Pulmonary artery endothelial cell (primary cell): ENCODE results near the gene TRIM52. TPM values are rescaled to one million over a fixed set of nuclear protein-coding genes. Genes with fewer than 3 reads are reported as not detected.
"Not testable (repeated sequence)": the region's sequence is repeated elsewhere in the genome, so short reads cannot be mapped to it uniquely, and the experiment has no call there.

ENCODE experiments used
- DNase-seq: peaks from one replicate; pipeline ENCODE4 v3.0.0-alpha.2; 2011; ENCODE audit warnings: low read depth, low spot score
- total RNA-seq: library from RNA; depleted of rRNA; stranded (reverse); fragments of >200 nt; gene quantifications from 2 replicates; pipeline ENCODE4 v1.2.3, GENCODE V29; 2014

The TRIM52 gene
- 4.2 and 8.0 TPM in 2 replicates for total RNA-seq

DNA sequence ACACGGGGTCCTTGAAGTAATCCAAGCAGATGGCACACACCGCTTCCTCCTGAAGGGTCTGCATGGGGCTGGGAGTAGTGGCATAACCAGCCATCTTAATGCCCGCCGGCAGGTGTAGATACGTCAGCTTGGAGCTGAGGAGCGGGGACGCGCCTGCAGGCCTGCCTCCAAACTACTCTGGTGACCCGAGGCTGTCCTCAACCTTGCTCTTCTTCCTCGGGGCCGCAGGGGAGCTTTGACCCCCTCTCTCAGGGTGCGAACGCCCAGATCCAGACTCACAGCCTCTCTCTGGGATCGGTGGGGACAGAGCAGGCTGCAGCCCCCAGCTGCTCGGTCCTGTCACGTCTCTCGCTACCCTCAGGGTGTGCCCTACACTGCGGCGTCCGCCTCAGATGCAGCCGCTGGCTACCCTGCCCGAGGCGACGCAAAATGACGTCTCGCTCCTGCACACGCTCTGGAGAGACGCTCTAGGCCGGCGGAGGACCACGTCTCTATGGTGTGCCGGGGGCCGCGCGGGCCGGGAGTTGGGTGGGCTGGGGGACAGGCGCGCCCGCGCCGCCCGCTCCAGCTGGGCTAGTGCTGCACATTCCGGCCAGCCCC is at the start of gene TRIM52:
TRIM52 (minus strand) TSS at position 424 of the 600 bp plus-strand sequence; CDS start at position 94, 330 bp downstream.
- peak; percentile 71 for DNase-seq

DNA sequence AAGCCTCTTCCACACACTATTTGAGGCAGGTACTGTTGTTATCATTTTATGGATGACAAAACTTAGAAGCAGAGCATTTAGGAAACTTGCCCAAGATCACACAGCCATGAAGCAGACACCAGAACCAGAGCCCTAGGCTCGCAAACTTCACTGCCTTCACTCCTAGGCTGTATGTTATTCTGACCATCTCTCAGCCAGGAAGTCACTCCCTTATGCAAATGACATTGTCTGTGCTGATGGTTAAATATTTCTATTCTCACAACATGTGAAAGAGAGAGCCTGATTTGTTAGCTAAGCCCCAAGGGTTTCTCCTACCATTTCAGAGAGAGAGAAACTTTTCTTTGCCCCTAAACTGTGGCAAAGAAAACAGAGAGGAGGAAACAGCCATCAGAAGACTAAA is 26.4 kb upstream of the TRIM52 start:
- not testable (repeated sequence) for DNase-seq

DNA sequence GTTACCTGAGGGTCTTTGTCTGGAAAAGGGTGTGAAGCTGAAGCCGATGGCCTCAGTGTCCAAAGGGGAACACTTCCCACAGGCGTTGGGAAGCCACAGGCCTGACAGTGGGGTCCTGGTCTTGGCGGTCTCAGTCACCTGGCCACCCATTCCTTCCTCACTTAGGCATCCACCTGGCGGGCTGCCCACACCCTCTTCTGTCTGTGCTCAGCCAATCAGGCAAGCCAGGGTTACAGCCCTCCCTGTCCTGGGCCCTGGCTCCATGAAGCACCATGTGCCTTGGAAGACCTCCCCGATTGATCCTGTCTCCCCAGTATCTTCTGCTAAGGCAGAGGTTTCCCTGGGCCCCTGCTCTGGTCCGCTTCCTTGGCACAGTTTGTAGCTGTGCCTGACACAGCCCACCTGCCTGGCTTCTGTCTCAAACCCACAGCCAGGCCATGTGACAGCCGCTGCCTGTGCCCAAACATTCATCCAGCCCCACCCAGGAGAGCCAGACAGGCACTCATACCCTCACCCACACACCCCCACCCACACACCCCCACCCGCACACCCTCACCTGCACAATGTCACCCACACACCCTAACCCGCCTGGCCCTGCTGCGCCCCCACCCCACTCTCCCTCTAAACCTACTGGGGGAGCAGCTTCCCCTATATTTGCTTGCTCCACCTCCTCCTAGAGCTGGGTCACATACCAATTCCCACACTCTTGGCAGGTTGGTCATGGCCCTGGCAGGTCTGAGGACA is 25.2 kb upstream of the TRIM52 start:
- DNase-seq, result not testable (repeated sequence)

DNA sequence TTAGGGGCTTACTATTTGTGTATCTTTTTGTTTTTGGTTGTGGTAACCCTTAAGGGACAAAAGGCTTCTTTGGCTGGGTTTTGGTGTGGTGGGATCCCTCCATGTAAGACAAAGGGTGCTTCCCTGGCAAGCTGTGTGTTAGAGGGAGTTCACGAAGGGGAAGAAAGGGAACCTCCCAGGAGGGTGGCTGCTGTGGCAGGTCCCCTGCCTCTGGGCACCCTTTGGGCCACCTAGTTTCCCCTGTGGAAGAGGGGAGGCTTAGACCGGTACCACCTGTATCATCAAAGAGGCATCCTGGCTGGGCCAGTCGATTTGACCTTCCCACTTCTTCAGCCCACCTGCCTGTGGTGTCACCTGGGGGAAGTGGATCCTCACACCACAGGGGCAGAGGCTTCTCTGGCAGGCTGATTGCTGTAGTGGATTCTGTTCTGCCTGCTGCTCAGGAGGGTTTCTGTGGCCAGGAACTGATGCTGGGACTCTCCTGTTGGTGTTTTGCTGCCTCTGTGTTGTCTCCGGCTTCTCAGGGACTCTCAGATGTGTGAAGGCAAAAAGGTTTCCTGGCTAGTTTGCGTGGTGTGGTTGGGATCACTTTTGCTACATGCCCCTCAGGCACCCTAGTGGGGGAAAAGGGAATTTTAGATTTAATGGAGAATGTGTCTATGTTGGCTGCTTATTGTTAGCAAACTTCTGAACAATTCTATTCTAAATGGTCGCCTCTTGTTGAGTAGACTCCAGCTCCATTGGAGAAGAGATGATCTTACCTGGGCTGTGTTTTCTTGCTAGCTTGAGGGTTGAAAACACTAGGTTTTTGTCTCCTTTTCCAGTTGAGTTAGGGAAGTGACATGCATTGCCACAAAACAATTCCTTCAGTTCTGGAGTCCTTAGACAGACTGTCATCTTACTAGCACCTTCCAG is 23.2 kb upstream of the TRIM52 start:
- not testable (repeated sequence) for DNase-seq

DNA sequence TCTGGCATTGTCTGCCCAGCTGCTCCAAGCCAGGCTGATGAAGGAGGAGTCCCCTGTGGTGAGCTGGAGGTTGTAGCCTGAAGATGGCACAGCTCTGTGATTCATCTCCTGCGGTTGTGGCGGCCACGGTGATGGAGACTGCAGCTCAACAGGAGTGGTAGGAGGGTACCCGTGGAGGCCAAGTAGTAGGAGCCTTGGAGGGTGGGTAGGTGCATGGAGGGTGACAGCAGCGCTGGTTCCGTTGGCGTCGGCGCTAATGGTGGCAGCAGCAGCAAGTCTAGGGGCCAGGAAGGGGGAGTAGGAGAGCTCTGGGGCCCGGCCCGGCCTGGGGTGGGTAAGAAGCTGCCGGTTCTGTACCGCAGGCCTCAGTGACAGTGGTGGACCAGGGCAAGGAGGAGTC is 22.4 kb upstream of the TRIM52 start:
- DNase-seq, result no peak

DNA sequence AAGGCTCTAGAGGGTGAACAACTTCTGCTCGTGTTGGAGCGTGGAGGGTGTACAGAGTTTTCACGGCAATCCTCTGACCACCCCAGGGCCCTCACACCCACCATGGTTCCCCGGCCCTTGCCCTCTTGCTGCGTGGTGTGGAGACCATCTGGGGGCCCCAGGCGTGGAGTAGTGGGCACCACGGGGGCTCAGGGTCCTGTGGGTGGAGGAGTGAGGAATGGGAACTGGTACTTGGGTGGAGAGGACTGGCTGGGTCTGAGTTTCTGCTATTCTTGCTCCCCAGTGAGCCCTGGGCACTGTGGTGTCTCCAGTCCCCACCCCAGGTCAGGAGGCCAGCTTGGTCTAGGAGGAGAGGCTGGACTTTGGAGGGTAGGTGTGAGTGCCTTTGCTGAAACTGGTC is 21.9 kb upstream of the TRIM52 start:
- no peak for DNase-seq

DNA sequence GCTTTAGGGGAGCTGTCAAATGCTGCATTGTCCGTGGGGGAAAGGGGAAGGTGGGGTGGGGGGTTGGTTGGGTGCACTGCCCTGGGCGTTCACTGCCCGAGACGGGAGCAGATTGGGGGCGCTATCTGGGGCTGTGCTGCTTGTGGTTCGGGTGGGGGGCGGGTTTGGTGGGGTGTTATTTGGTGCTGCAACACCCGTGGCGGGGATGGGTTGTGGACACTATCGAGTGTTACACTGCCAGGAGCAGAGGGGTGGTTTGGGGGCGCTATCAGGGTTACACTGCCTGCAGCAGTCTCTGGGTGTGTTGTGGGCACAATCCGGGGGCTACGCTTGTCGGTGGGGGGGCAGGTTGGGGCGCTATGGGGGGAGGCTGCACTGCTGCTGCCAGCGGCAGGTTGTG is 21.5 kb upstream of the TRIM52 start:
- not testable (repeated sequence) for DNase-seq

DNA sequence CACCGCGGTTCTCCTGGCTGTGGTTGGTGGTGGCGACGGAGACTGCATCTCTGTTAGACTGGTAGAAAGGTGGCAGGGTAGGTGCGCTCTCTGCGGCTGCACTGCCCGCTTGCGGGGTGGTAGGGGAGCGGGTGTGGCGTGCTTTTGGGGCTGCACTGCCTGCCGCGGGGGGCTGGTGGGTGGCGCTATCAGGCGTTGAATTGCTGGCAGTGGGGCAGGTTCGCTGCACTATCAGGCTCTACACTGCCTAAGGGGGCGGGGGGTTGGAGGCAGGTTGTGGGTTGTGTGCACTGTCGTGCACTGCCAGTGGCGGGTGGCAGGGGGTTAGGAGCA is 21.0 kb upstream of the TRIM52 start:
- DNase-seq, result no peak

DNA sequence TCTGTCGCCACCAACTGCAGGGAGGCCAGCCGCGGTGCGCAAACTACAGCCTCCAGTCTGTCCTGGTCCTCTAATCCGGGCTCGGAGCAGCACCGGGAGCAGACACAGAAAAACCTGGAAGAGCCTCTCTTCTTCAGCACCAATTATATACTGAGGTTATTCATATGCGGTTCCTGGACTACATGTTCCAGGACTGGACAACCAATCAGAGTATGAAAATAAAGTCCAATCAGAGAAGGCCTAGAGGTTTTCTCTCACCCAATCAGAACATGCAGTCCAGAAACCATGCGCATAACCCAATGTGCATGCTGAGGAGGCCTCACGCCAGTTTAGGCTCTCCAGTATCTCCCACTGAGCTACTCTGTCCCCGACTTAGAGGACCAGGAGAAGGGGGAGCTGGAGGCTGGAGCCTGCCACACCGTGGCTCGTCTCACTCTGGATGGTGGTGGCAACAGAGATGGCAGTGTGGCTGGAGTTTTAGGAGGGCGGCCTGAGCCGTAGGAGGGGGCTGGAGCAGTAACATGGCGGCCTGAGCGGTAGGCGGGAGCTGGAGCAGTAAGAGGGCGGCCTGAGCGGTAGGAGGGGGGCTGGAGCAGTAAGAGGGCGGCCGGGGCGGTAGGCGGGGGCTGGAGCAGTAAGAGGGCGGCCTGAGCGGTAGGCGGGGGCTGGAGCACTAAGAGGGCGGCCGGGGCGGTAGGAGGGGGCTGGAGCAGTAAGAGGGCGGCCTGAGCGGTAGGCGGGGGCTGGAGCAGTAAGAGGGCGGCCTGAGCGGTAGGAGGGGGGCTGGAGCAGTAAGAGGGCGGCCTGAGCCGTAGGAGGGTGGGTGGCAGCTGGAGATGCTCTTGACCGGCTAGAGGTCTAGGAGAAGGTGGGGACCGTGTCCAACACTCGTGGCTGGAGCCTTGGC is 20.4 kb upstream of the TRIM52 start:
- no peak for DNase-seq

DNA sequence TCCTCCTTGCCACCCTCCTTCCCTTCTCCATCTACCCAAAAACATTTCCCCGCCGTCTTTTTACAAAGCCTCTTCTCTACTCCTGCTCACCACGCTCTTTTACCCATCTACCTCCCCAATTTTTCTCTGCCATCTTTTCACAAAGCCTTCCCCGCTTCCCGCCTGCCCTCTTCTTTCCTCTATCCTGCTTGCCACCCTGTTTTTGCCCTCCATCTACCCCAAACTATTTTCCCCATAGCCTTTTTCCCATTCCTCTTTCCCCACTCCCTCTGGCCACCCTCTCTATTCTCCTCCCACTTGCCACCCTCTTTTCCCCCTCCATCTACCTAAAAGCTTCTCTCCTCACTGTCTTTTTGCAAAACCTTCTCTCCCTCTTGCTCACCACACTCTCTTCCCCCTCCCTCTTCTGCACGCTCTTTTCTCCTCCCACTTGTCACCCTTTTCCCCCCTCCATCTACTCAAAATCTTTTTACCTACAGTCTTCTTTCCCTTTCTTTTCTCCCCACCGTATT is 19.4 kb upstream of the TRIM52 start:
- no peak for DNase-seq

DNA sequence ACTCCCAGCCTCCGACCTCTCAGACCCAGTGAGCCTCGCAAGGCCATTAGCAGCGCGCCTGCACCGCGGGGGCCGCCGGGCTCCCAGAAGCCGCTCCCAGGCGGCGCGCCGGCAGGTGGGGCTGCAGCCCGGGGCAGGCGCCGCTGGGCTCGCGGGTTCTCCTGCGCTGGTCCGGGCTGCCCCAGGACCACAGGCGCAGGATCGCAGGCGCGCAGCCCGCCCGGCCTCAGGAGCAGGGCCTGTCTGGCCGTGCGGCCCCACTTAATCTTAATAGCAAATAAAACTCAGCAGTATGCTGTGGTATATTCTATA is 12.4 kb upstream of the TRIM52 start:
- not testable (repeated sequence) for DNase-seq

DNA sequence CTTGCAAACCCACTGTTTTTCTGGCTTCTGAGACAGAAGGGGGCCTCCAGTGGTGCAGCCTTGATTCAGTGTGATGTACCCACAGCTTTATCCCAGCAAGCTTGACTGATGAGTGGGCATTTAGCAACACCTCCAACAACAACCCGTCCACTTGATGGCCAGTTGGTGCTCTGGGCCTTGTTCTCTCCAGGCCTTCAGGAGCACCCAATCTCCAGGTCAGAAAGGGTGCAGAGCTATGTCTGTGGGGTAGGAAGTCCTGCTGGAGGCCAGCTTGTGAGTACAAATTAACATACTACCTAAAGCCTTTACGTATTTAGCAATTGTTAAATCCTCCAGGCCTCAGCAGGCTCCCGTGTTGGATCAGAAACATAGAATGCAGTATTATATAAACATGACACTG is 10.1 kb upstream of the TRIM52 start:
- DNase-seq, result no peak

DNA sequence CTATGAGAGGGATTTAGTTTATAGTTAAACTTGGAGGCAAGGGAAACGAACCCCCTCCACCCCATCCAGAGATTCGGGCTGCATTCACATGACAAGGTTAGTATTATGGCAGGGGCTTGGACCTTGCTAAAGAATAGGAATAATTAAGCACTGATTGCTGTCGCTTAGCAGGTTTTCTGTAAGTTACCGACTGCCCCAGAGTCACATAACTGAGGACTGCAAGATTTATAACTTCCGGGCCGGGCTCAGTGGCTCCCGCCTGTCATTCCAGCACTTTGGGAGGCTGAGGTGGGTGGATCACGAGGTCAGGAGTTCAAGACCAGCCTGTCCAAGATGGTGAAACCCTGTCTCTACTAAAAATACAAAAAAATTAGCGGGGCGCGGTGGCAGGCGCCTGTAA is 7.0 kb upstream of the TRIM52 start:
- not testable (repeated sequence) for DNase-seq

DNA sequence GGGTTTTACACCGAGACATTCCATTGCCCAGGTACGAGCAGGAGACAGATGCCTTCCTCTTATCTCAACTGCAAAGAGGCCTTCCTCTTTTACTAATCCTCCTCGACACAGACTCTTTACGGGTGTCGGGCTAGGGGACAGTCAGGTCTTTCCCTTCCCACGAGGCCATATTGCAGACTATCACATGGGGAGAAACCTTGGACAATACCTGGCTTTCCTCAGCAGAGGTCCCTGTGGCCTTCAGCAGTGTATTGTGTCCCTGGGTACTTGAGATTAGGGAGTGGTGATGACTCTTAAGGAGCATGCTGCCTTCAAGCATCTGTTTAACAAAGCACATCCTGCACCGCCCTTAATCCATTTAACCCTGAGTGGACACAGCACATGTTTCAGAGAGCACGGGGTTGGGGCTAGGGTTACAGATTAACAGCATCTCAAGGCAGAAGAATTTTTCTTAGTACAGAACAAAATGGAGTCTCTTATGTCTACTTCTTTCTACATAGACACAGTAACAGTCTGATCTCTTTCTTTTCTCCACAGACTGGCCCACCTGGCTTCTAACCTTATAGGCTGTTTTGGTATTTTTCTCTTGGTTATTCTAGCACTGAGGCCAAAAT is 6.5 kb upstream of the TRIM52 start:
- not testable (repeated sequence) for DNase-seq

DNA sequence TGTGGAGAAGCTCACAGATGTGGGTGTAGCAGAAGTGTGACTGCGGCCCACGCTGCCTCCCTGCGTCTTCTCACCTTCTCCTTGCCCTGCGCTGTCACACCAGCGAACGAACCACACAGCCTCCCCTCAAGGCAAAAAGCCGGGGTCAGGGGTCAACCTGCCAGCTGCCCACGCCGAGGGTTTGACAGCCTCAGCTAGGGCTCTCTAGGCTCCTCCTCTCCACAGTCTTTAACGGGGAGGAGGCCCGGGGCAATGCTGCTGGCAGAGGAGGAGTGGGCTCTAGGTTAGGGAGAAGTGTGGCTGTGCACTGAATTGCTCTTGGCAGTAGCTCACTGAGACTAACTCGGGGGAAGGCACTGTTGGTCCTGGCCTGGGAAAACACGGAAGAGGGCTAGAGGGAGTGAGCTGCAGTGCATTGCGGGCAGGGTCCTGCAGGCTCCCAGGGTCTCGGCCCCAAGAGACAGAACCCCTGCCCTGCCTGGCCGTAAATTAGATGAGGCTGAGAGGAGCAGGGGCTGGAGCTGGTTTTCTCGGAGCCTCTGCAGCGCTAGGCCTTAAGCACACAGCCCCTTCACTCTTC is 4.2 kb upstream of the TRIM52 start:
- no peak for DNase-seq

DNA sequence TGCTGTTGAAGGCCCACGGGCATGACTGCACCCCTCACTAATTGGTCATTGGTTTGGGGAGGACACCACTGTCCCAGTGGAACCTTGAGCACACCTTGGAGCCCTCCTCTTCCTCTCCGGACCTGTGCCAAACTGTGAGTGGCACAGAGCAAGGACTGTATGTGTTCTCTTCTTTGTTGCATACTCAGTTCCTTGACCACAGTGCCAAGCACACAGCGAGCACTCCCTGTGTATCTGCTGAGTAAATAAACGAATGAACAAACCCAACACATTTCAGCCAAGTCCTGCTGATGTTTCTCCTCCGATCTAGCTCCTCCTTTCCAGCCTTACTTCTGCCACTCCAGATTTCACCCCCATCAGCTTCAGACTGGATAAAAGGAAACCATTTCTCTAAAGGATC is 2.7 kb upstream of the TRIM52 start:
- DNase-seq, result no peak

DNA sequence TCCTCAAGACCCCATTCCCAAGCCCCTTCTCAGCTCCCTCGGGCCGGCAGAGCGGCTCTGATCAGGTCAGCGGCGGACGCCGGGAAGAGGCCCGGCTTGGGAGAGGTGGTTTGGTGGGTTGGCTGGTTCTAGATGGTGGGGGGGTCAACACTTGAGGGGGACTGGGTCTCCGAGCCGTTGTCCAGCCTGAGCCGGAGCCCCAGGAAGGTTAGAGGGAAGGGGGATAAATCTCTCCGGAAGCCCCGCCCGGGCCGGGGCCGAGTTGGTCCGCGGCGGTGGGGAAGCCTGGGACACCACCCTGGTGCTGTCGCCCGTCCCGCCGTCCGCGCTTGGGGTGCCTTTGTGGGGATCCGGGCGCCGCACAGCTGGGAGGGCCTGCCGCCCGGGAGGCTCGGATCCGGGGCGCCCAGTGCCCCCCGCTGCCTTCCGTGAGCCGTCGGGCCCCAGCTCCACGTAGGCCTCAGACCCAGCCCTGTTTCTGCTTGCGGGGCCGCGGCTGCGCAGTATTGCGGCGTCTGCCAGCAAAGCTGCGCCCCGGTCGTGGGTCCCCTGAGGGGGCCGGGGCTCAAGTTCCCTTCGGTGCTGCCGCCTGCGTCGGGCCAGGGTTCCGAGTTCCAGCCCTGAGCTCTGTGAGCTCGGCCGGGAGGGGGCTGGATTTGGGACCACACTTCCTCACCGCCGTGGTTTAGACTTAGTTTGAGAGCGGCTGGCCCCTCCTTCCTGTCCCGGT is 542 bp upstream of the TRIM52 start:
- DNase-seq, result no peak

DNA sequence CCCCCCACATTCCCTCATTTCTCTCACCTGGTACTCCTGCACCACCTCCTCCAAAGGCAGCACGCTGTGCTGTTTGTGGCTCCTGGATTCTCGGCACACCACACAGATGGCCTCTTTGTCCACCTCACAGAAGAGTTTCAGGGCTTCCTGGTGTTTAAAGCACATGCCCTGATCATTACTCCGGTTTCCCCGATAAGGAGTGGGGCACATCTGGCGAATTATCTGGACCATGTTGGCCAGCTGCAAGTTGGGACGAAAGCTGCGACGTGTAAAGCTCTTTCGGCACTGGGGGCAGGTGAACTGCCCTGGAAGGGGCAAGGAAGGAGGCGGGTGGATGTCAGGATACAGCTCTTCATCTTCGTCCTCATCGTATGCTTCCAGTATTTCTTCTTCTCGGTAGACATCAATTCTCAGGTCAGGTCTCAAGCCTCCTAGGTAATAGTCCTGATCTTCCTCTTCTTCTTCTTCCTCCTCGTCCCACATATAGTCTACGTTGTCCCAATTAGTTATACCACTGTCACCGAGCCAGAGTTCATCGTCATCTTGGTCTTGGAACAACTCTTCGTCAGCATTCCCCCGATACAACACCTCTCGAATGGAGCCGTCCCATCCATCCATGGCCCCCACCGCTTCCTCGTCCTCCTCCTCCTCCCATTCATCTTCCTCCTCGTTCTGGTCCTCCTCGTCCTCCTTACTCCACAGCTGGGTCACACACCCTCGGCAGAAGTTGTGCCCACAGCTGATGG is 796 bp downstream of the TRIM52 start:
- DNase-seq, result no peak

DNA sequence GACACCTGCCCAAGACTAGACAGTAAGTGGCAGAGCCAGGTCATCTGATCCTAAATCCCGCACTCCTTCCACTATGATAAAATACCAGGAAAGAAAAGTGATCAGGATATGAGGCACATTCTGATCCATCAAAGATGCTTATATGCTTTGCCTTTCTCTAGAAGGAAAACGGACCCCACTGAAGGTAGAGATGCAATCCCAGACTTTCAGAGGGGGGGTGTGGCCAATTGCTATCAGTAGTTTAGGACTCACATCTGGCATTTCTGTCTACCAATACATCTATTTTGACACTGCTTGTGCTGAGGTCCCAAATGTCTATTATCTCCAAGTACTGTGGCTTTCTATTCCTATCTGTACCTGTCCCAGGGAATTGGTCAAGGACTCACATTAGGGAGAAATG is 1.7 kb downstream of the TRIM52 start:
- DNase-seq, result no peak
